HG02973 (cell line): ENCODE data around the gene PPIF.

Experiments
- ATAC-seq: cut with Tn5 transposase; IDR thresholded peaks from one replicate; pipeline ENCODE4 v1.9.1; 2021; ENCODE audit warnings: moderate library complexity; ENCODE audit not compliant: unreplicated experiment

Gene PPIF

GRCh38 chr10:79385392-79385795 lies 38.1 kb downstream of the PPIF start:
- no peak for ATAC-seq

- no peak for ATAC-seq
These were observed 38.7 kb downstream of the PPIF start for GRCh38 chr10:79385804-79386531.

GRCh38 chr10:79386637-79387465 lies 39.6 kb downstream of the PPIF start:
- ATAC-seq = no peak

- ATAC-seq = no peak
These were observed 40.3 kb downstream of the PPIF start for GRCh38 chr10:79387466-79387973.

GRCh38 chr10:79387974-79388850 lies 40.9 kb downstream of the PPIF start:
- ATAC-seq = no peak

GRCh38 chr10:79390057-79390456 lies 42.8 kb downstream of the PPIF start:
- ATAC-seq = no peak

GRCh38 chr10:79390551-79391229 lies 43.4 kb downstream of the PPIF start:
- ATAC-seq = no peak

GRCh38 chr10:79391231-79392019 lies 44.2 kb downstream of the PPIF start:
- no peak for ATAC-seq

- ATAC-seq = no peak
These were observed 44.7 kb downstream of the PPIF start for GRCh38 chr10:79392020-79392398.

GRCh38 chr10:79392506-79393176 lies 45.4 kb downstream of the PPIF start:
- no peak for ATAC-seq

GRCh38 chr10:79393221-79393923 lies 46.1 kb downstream of the PPIF start:
- no peak for ATAC-seq

- ATAC-seq = no peak
These were observed 46.8 kb downstream of the PPIF start for GRCh38 chr10:79393924-79394610.

- ATAC-seq = no peak
These were observed 47.4 kb downstream of the PPIF start for GRCh38 chr10:79394664-79395063.

- ATAC-seq = no peak
These were observed 49.3 kb downstream of the PPIF start for GRCh38 chr10:79396520-79396919.

- no peak for ATAC-seq
These were observed 49.8 kb downstream of the PPIF start for GRCh38 chr10:79397051-79397450.

- no peak for ATAC-seq
These were observed 50.5 kb downstream of the PPIF start for GRCh38 chr10:79397575-79398303.

- ATAC-seq = no peak
These were observed 51.4 kb downstream of the PPIF start for GRCh38 chr10:79398642-79399041.
